GM12864 (cell line): ENCODE results near the gene PDE1A.

Source experiments
- DNase-seq: peaks from one replicate; pipeline ENCODE4 v3.0.0-alpha.2; 2011; ENCODE audit warnings: low read depth
- H3K4me3 ChIP-seq: 2 replicates; pipeline ENCODE4 v1.5.1; 2011; ENCODE audit warnings: mild to moderate bottlenecking, low read depth, low read length, control low read depth
- TF ChIP-seq, protein P1 (sequence below): IDR thresholded peaks from 2 replicates; pipeline ENCODE4 v1.5.1; 2011; ENCODE audit warnings: low read depth, mild to moderate bottlenecking, moderate library complexity, low read length, control low read depth, inconsistent platforms; ENCODE audit errors: missing control alignments

Gene PDE1A

DNA sequence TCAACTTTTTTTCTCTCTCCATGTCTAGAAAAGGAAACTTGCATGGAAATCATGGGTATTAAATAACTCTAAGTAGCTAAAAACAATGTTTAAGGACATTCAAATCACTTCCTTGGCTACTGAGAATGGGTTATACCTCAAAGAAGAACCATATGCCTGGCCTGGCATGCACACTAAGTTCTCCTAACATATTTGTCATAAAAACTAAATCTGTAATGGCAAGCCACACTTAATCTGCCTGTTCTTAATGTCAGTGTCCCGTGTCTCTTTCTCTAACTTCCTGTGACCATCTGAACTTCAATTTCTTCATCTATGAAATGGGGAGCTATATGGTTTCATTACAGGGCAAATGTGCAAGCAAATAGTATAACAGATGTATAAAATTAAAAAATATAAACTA, 11.1 kb downstream of the PDE1A start:
- H3K4me3 ChIP-seq: no peak overlapping the region
- no peak for DNase-seq
- TF ChIP-seq, protein P1, sequence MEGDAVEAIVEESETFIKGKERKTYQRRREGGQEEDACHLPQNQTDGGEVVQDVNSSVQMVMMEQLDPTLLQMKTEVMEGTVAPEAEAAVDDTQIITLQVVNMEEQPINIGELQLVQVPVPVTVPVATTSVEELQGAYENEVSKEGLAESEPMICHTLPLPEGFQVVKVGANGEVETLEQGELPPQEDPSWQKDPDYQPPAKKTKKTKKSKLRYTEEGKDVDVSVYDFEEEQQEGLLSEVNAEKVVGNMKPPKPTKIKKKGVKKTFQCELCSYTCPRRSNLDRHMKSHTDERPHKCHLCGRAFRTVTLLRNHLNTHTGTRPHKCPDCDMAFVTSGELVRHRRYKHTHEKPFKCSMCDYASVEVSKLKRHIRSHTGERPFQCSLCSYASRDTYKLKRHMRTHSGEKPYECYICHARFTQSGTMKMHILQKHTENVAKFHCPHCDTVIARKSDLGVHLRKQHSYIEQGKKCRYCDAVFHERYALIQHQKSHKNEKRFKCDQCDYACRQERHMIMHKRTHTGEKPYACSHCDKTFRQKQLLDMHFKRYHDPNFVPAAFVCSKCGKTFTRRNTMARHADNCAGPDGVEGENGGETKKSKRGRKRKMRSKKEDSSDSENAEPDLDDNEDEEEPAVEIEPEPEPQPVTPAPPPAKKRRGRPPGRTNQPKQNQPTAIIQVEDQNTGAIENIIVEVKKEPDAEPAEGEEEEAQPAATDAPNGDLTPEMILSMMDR: no peak

DNA sequence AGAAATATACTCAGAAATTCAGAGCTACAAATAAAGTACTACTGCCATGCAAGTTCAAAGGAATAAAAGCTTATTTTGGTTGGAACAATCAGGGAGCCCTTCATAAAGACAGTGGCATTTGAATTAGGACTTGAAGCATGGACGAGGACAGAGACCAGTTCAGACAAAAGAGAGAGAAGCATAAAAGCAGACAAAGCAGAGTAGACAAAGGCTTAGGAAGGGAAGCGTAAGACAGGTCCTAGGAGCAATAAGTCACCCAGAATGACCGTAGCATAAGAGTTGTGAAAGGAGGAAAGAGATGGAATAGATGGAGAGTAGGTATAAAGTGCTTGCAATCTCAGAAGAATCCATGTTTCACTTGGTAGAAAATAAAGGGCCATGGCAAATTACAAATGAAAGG, 14.0 kb downstream of the PDE1A start:
- DNase-seq: no peak
- H3K4me3 ChIP-seq: no peak overlapping the region
- TF ChIP-seq, protein P1: no peak

DNA sequence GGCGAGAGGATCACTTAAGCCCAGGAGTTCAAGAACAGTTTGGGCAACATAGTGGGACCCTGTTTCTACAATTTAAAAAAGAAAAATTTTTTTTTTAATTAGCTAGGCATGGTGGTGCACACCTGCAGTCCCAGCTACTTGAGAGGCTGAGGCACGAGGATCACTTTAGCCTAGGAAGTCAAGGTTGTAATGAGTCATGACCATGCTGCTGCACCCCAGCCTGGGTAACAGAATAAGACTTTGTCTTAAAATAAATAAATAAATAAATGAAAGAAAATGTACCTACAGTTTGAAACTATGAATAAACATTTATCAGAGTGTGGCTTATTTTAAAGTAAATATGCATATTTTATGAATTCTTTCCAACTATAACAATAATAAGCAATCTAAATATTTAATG, 16.7 kb downstream of the PDE1A start:
- H3K4me3 ChIP-seq: no peak overlapping the region
- DNase-seq: no peak
- TF ChIP-seq, protein P1: no peak

DNA sequence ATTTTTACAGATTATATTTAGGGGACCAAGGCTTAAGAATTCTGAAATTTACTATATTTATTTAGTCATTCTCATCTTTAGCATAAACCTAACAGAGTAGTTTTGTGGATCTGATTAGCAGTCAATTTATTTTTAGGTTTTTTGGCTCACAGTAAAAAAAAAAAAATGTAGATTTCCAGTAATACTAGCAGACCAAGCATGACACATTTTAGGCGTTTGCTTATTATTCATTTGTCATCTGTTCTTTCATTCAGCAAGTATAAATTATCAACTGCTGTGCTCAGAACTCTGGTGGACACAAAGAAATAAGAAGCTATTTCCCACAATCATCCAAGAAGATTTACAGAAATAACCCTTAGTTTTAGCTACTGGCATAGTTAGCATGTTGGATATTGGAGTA, 20.6 kb downstream of the PDE1A start:
- TF ChIP-seq, protein P1: no peak
- H3K4me3 ChIP-seq: no peak overlapping the region
- DNase-seq: no peak

DNA sequence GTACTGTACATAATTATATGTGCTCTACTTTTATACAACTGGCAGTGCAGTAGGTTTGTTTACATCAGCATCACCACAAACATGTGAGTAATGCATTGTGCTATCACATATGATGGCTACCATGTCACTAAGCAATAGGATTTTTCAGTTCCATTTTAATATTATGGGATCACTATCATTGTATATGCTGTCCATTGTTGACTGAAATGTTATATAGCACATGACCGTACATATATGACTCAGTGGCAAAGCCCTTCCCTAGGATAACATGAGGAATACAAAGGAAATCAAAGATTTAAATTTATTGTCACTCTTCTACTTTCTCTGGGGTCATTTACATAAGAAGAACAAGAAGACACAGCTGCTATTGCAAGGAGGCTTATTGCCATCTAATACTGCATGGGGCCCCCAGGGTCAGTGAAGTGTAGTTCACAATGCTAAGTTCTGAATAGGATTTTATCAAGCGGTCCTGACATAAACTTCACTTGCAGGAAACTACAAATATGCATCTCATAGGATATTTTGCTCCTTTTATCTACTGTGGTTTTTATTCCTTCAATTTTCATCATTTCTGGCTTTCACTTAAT, 21.8 kb downstream of the PDE1A start:
- TF ChIP-seq, protein P1: no peak
- no peak for DNase-seq

DNA sequence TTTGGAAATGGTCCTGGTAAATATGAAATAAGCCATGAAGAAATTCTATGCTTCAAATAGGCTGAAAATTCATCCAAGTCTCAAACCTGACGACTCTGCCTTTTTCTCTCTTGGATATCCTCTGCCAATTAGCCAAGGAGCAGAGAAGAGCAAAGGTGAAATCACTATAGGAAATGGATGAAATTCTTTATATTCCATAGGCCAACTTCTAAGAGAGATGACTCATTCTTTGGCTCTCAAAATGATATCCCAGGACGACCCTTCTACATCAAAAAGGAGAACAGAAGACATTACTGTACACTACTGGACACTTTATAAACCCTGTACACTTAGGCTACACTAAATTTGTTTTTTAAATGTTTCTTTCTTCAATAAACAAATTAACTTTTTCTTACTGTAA, 22.7 kb downstream of the PDE1A start:
- TF ChIP-seq, protein P1: no peak
- no peak for DNase-seq
- no peak overlapping the region for H3K4me3 ChIP-seq

More for the DNA sequence above, 21.8 kb downstream of the PDE1A start:
- H3K4me3 ChIP-seq: no peak overlapping the region

DNA sequence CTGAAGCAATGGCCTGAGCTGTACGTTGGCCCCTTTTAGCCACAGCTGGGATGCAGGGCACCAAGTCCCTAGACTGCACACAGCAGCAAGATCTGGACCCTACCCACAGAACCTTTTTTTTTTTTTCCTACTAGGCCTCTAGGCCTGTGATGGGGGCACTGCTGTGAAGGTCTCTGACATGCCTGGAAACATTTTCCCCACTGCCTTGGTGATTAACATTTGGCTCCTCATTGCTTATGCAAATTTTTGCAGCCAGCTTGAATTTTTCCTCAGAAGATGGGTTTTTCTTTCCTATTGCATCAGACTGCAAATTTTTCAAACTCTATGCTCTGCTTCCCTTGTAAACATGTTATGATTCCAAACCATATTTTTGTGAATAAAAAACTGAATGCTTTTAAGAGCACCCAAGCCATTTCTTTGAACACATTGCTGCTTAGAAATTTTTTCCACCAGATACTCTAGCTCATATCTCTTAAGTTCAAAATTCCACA, 33.5 kb downstream of the PDE1A start:
- DNase-seq: no peak
- TF ChIP-seq, protein P1: no peak
- no peak overlapping the region for H3K4me3 ChIP-seq
